ENCODE data around the gene GDNF.

GDNF gene

DNA sequence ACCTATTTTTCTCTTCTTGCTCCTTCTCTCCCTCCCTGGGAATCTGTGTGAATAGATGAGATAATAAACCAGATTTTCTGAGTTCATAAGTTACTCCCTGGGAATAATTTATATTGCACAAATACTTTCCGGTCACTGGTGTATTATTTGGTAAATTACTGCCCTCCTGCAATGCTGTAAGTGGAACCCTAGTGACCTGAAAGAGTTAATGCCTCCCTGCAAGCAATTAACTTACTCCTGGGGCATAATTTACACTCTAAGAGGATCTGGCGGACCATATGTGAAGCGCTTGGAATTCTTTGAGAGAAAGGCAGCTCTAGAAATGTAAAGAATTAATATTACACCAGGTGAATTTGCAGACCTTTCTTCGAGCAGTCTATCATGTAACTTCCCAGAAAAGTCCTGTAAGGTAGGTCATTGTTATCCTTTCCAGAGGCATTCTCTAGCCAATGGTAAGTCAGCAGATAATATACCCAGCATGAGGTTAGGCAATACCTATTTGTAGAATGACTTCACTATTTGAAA lies 7.0 kb upstream of the GDNF start (continued):
- TF ChIP-seq ZNF138 (tag by site-specific recombination; IDR thresholded peaks at IDR 0.05; ENCODE audit: borderline replicate concordance) = no peak
- TF ChIP-seq ZBTB21 (tag by site-specific recombination; IDR thresholded peaks at IDR 0.05) = no peak

DNA sequence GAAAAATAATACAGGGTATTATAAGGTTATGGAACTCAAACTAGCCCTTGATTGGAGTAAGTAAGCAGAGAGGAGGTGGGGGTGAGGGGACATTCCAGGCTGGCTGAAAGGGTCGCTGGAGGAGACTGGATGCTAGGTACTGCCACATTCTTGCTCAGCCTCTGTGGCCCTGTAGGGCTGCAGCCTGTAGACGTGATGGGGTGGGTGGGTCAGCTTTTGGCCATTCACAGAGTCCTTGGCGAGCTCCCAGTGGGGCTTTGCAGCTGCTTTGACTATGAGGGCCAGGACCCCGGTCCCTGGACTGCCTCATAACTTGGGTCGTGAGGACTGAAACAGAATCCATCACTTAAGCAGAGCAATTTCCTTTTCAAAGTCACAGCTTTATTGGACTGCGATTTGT lies 4.2 kb upstream of the GDNF start:
- TF ChIP-seq ZNF664 (tag by site-specific recombination; IDR thresholded peaks at IDR 0.05) (no peak), ZNF623 (tag by site-specific recombination; IDR thresholded peaks at IDR 0.05) (no peak), ZNF791 (tag by site-specific recombination; IDR thresholded peaks at IDR 0.05) (no peak)
- no peak overlapping the region for H3K4me3 ChIP-seq (ENCODE audit: low read depth, low read length)
- peaks cover 40% of the 10 kb centered on the region for H3K4me1 ChIP-seq (ENCODE audit: control insufficient read depth, insufficient read depth, low read length)
- H3K9me3 ChIP-seq (ENCODE audit: control insufficient read depth, insufficient read depth, low read depth, low read length) = no peaks in the 10 kb centered on the region
- no peak overlapping the region for H3K27ac ChIP-seq (ENCODE audit: extremely low read depth, low read depth, low read length)
- H3K36me3 ChIP-seq (ENCODE audit: control insufficient read depth in 2 of 2, insufficient read depth in 1 of 2, low read length in 2 of 2) = no peaks in the 10 kb centered on the region
- ChIA-PET POLR2A (no interaction called here), CTCF (interaction anchor here (1.2 kb wide), 1 partner anchor 431 kb away, joined by 3 read pairs; no protein-coding TSS in a partner anchor)

DNA sequence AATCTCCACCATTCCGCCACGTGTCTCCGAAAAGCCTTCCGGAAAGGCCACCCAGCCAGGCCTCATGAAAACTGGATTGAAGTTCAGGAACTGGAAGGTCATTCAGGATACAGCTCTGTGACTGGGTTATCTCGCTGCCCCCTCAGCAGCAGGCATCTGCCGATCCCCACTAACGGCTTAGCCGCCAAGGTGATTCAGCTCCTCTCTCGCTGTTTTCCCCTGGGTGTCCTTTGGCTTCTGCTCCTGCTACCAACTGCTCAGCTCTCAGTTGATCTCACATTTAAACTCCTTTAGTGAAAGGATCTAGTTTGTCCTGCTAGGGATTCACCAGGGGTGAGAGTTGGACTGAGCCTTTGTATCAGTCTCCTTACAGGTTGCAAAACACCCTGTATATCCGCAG lies 2.2 kb upstream of the GDNF start:
- CTCF ChIA-PET = interaction anchor here (1.3 to 1.8 kb wide), 2 partner anchors 118 to 429 kb away, joined by 4 read pairs; no protein-coding TSS in a partner anchor

More for the DNA sequence above, 2.2 kb upstream of the GDNF start:
- H3K27ac ChIP-seq (ENCODE audit: extremely low read depth, low read depth, low read length) = no peak overlapping the region
- TF ChIP-seq ZBTB20 (tag by site-specific recombination; IDR thresholded peaks at IDR 0.05) (no peak), ZNF777 (tag by site-specific recombination; IDR thresholded peaks at IDR 0.05; ENCODE audit: borderline replicate concordance) (no peak), ZNF391 (tag by site-specific recombination; IDR thresholded peaks at IDR 0.05; ENCODE audit: borderline replicate concordance, low read depth) (no peak), IKZF3 (tag by site-specific recombination; IDR thresholded peaks at IDR 0.05) (no peak), KLF16 (tag by site-specific recombination; IDR thresholded peaks at IDR 0.05) (no peak), MZF1 (tag by site-specific recombination; IDR thresholded peaks at IDR 0.05; ENCODE audit: borderline replicate concordance) (peak; percentile 86; the same call in 1 of the 2 replicates), OSR2 (tag by site-specific recombination; IDR thresholded peaks at IDR 0.05) (peak; percentile 90), ZNF16 (tag by site-specific recombination; IDR thresholded peaks at IDR 0.05; ENCODE audit: low read depth) (no peak), ZFP69B (tag by site-specific recombination; IDR thresholded peaks at IDR 0.05) (no peak)
- TF ChIP-seq, protein P1, sequence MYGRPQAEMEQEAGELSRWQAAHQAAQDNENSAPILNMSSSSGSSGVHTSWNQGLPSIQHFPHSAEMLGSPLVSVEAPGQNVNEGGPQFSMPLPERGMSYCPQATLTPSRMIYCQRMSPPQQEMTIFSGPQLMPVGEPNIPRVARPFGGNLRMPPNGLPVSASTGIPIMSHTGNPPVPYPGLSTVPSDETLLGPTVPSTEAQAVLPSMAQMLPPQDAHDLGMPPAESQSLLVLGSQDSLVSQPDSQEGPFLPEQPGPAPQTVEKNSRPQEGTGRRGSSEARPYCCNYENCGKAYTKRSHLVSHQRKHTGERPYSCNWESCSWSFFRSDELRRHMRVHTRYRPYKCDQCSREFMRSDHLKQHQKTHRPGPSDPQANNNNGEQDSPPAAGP (tag by site-specific recombination; IDR thresholded peaks at IDR 0.05) = no peak
- TF ChIP-seq, protein P2, sequence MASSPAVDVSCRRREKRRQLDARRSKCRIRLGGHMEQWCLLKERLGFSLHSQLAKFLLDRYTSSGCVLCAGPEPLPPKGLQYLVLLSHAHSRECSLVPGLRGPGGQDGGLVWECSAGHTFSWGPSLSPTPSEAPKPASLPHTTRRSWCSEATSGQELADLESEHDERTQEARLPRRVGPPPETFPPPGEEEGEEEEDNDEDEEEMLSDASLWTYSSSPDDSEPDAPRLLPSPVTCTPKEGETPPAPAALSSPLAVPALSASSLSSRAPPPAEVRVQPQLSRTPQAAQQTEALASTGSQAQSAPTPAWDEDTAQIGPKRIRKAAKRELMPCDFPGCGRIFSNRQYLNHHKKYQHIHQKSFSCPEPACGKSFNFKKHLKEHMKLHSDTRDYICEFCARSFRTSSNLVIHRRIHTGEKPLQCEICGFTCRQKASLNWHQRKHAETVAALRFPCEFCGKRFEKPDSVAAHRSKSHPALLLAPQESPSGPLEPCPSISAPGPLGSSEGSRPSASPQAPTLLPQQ (tag by site-specific recombination; IDR thresholded peaks at IDR 0.05) = no peak
- TF ChIP-seq, protein P3, sequence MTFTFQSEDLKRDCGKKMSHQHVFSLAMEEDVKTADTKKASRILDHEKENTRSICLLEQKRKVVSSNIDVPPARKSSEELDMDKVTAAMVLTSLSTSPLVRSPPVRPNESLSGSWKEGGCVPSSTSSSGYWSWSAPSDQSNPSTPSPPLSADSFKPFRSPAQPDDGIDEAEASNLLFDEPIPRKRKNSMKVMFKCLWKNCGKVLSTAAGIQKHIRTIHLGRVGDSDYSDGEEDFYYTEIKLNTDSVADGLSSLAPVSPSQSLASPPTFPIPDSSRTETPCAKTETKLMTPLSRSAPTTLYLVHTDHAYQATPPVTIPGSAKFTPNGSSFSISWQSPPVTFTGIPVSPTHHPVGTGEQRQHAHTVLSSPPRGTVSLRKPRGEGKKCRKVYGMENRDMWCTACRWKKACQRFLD (tag by site-specific recombination; IDR thresholded peaks at IDR 0.05) = no peak
- TF ChIP-seq, protein P4, sequence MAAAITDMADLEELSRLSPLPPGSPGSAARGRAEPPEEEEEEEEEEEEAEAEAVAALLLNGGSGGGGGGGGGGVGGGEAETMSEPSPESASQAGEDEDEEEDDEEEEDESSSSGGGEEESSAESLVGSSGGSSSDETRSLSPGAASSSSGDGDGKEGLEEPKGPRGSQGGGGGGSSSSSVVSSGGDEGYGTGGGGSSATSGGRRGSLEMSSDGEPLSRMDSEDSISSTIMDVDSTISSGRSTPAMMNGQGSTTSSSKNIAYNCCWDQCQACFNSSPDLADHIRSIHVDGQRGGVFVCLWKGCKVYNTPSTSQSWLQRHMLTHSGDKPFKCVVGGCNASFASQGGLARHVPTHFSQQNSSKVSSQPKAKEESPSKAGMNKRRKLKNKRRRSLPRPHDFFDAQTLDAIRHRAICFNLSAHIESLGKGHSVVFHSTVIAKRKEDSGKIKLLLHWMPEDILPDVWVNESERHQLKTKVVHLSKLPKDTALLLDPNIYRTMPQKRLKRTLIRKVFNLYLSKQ (tag by site-specific recombination; IDR thresholded peaks at IDR 0.05; ENCODE audit: borderline replicate concordance) = no peak
- TF ChIP-seq, protein P5, sequence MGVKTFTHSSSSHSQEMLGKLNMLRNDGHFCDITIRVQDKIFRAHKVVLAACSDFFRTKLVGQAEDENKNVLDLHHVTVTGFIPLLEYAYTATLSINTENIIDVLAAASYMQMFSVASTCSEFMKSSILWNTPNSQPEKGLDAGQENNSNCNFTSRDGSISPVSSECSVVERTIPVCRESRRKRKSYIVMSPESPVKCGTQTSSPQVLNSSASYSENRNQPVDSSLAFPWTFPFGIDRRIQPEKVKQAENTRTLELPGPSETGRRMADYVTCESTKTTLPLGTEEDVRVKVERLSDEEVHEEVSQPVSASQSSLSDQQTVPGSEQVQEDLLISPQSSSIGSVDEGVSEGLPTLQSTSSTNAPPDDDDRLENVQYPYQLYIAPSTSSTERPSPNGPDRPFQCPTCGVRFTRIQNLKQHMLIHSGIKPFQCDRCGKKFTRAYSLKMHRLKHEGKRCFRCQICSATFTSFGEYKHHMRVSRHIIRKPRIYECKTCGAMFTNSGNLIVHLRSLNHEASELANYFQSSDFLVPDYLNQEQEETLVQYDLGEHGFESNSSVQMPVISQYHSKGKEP (tag by site-specific recombination; IDR thresholded peaks at IDR 0.05) = no peak
- TF ChIP-seq, protein P6, sequence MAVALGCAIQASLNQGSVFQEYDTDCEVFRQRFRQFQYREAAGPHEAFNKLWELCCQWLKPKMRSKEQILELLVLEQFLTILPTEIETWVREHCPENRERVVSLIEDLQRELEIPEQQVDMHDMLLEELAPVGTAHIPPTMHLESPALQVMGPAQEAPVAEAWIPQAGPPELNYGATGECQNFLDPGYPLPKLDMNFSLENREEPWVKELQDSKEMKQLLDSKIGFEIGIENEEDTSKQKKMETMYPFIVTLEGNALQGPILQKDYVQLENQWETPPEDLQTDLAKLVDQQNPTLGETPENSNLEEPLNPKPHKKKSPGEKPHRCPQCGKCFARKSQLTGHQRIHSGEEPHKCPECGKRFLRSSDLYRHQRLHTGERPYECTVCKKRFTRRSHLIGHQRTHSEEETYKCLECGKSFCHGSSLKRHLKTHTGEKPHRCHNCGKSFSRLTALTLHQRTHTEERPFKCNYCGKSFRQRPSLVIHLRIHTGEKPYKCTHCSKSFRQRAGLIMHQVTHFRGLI (tag by site-specific recombination; IDR thresholded peaks at IDR 0.05) = no peak
- TF ChIP-seq, protein P7, sequence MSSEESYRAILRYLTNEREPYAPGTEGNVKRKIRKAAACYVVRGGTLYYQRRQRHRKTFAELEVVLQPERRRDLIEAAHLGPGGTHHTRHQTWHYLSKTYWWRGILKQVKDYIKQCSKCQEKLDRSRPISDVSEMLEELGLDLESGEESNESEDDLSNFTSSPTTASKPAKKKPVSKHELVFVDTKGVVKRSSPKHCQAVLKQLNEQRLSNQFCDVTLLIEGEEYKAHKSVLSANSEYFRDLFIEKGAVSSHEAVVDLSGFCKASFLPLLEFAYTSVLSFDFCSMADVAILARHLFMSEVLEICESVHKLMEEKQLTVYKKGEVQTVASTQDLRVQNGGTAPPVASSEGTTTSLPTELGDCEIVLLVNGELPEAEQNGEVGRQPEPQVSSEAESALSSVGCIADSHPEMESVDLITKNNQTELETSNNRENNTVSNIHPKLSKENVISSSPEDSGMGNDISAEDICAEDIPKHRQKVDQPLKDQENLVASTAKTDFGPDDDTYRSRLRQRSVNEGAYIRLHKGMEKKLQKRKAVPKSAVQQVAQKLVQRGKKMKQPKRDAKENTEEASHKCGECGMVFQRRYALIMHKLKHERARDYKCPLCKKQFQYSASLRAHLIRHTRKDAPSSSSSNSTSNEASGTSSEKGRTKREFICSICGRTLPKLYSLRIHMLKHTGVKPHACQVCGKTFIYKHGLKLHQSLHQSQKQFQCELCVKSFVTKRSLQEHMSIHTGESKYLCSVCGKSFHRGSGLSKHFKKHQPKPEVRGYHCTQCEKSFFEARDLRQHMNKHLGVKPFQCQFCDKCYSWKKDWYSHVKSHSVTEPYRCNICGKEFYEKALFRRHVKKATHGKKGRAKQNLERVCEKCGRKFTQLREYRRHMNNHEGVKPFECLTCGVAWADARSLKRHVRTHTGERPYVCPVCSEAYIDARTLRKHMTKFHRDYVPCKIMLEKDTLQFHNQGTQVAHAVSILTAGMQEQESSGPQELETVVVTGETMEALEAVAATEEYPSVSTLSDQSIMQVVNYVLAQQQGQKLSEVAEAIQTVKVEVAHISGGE (tag by site-specific recombination; conservative IDR thresholded peaks at IDR 0.05; ENCODE audit: low read depth) = no peak
- H3K4me1 ChIP-seq (ENCODE audit: control insufficient read depth, insufficient read depth, low read length) = peaks cover 24% of the 10 kb centered on the region
- H3K4me3 ChIP-seq (ENCODE audit: low read depth, low read length) = no peak overlapping the region
- H3K36me3 ChIP-seq (ENCODE audit: control insufficient read depth in 2 of 2, insufficient read depth in 1 of 2, low read length in 2 of 2) = no peaks in the 10 kb centered on the region
- POLR2A ChIA-PET = no interaction called here
- no peaks in the 10 kb centered on the region for H3K9me3 ChIP-seq (ENCODE audit: control insufficient read depth, insufficient read depth, low read depth, low read length)

Measured in HEK293 (cell line).